ENCODE measurements around the gene BTBD1.
"Not testable (repeated sequence)": the region's sequence is repeated elsewhere in the genome, so short reads cannot be mapped to it uniquely, and the experiment has no call there.

The BTBD1 gene

DNA sequence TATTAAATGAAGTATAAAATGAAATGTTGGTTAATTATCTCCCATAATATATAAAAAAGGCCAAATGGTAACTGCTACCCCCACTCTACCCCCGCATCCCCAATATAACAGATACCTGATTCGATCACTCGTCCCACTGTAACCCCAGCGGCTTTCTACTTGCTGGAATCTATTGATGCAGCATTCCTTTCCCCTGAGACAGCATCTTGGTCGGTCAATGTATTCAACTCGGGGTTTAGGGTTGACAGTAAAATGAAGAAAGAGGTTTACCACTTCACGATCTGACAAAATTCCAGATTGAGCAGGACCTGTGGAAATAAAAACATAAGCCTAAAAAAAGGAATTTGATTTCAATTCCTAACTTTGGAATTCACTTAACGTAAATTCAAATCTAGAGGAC is 37.0 kb downstream of the BTBD1 start:
- no peaks in the 10 kb centered on the region for H3K4me1 ChIP-seq (ENCODE audit: control insufficient read depth in 1 of 2, insufficient read depth in 2 of 2, low read length in 2 of 2)
- peaks cover 5 to 38% of the 10 kb centered on the region in 2 donors for H3K36me3 ChIP-seq (ENCODE audit: control insufficient read depth in 1 of 2, insufficient read depth in 2 of 2, low read length in 2 of 2)
- H3K27ac ChIP-seq (ENCODE audit: low read depth, low read length) = no peak overlapping the region
- no peaks in the 10 kb centered on the region for H3K9me3 ChIP-seq (ENCODE audit: control insufficient read depth in 1 of 2, low read length in 2 of 2)
- H3K4me3 ChIP-seq (ENCODE audit: low read depth in 1 of 2, low read length in 2 of 2) = no peak overlapping the region
- no peaks in the 10 kb centered on the region for H3K27me3 ChIP-seq (ENCODE audit: control insufficient read depth in 1 of 2, insufficient read depth in 2 of 2, low read length in 2 of 2)
- H3K9ac ChIP-seq (ENCODE audit: low read depth in 1 of 2, low read length in 2 of 2) = no peak overlapping the region

DNA sequence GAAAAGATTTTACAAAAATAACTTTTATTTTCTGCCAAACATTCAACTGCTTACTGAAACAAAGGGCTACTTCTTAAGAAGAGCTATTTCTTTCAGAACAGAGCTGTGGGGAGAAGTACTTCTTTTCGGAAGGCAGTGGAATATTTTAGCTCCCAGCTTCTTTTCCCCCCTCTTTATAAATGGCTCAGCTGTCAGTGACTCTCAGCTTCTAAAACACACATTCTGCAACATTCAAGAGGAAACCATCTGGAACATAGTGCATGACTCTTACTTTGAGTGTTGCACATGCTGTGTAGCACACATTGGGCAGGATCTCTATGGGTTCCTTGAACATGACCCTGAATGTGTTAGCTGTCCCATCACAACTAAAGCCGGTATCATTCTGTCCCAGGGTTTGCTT is 48.6 kb downstream of the BTBD1 start:
- no peaks in the 10 kb centered on the region for H3K27me3 ChIP-seq (ENCODE audit: control insufficient read depth in 1 of 2, insufficient read depth in 2 of 2, low read length in 2 of 2)
- H3K9ac ChIP-seq (ENCODE audit: low read depth in 1 of 2, low read length in 2 of 2) = no peak overlapping the region
- no peaks in the 10 kb centered on the region for H3K4me1 ChIP-seq (ENCODE audit: control insufficient read depth in 1 of 2, insufficient read depth in 2 of 2, low read length in 2 of 2)
- H3K4me3 ChIP-seq (ENCODE audit: low read depth in 1 of 2, low read length in 2 of 2) = no peak overlapping the region
- H3K9me3 ChIP-seq (ENCODE audit: control insufficient read depth in 1 of 2, low read length in 2 of 2) = no peaks in the 10 kb centered on the region
- H3K27ac ChIP-seq (ENCODE audit: low read depth, low read length) = no peak overlapping the region
- peaks cover 27 to 33% of the 10 kb centered on the region in 2 donors for H3K36me3 ChIP-seq (ENCODE audit: control insufficient read depth in 1 of 2, insufficient read depth in 2 of 2, low read length in 2 of 2)

DNA sequence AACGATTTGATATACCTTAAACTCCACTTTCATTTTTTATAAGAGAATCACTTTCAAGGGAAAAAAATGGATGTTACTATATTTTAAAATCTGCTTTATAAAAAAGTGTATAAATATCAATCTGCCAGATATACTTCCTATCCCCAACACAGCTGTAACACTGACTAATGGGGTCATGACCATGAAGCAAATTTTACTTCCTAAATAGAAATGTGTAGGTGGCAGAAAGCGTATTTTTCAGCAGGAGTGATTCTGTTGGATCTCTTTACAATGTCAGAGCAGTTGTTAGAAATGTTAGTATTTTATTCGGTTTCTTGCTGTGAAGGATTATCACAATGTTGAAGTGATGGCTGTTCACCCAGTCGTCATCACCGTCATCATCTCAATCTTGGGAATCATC is 50.1 kb downstream of the BTBD1 start:
- H3K9me3 ChIP-seq (ENCODE audit: control insufficient read depth in 1 of 2, low read length in 2 of 2) = no peaks in the 10 kb centered on the region
- H3K27ac ChIP-seq (ENCODE audit: low read depth, low read length) = no peak overlapping the region
- H3K9ac ChIP-seq (ENCODE audit: low read depth in 1 of 2, low read length in 2 of 2) = no peak overlapping the region
- H3K27me3 ChIP-seq (ENCODE audit: control insufficient read depth in 1 of 2, insufficient read depth in 2 of 2, low read length in 2 of 2) = no peaks in the 10 kb centered on the region
- peaks cover 7 to 11% of the 10 kb centered on the region in 2 donors for H3K4me1 ChIP-seq (ENCODE audit: control insufficient read depth in 1 of 2, insufficient read depth in 2 of 2, low read length in 2 of 2)
- H3K36me3 ChIP-seq (ENCODE audit: control insufficient read depth in 1 of 2, insufficient read depth in 2 of 2, low read length in 2 of 2) = peaks cover 27 to 31% of the 10 kb centered on the region in 2 donors
- H3K4me3 ChIP-seq (ENCODE audit: low read depth in 1 of 2, low read length in 2 of 2) = no peak overlapping the region

DNA sequence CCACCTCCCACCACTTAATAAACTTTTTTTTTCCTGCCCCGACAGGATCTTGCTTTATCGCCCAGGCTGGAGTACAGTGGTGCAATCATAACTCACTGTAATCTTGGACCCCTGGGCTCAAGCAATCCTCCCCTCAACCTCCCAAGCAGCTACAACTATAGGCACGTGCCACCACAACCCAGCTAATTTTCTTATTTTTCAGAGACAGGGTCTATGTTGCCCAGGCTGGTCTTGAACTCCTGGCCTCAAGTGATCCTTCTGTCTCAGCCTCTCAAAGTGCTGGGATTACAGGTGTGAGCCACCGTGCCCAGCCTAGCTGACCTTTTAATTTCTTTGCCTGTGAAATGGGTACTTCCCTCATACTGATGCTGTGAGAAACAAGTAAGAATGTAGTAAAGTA is 51.7 kb downstream of the BTBD1 start:
- Histone ChIP-seq H3K4me1 (ENCODE audit: control insufficient read depth in 1 of 2, insufficient read depth in 2 of 2, low read length in 2 of 2) (peaks cover 14 to 18% of the 10 kb centered on the region in 2 donors), H3K9ac (ENCODE audit: low read depth in 1 of 2, low read length in 2 of 2) (no peak overlapping the region), H3K4me3 (ENCODE audit: low read depth in 1 of 2, low read length in 2 of 2) (no peak overlapping the region), H3K36me3 (ENCODE audit: control insufficient read depth in 1 of 2, insufficient read depth in 2 of 2, low read length in 2 of 2) (peaks cover 20 to 25% of the 10 kb centered on the region in 2 donors), H3K27me3 (ENCODE audit: control insufficient read depth in 1 of 2, insufficient read depth in 2 of 2, low read length in 2 of 2) (no peaks in the 10 kb centered on the region), H3K27ac (ENCODE audit: low read depth, low read length) (no peak overlapping the region), H3K9me3 (ENCODE audit: control insufficient read depth in 1 of 2, low read length in 2 of 2) (no peaks in the 10 kb centered on the region)

DNA sequence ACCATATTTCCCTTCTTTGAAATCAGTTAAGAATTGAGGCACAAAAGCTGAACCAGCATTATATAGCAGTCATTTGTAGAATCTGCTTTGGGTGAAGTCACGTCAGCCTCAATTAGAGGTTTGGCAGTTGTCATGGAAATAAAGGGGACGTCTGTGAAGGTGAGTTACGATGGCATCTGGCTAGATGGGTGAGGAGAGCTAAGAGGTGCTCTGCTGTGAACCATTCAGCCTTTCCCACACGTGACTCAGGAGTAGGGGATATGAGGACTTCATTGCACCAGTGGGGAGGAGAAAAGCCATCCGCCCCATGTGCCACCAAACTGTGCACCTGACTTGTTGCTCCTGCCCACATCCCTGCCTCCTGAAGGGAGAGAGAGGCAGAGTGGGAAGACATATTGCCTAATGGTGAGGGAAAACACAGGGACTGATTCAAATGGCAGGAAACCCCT is 52.8 kb downstream of the BTBD1 start:
- Histone ChIP-seq H3K27ac (ENCODE audit: low read depth, low read length) (no peak overlapping the region), H3K4me1 (ENCODE audit: control insufficient read depth in 1 of 2, insufficient read depth in 2 of 2, low read length in 2 of 2) (peaks cover 20 to 22% of the 10 kb centered on the region in 2 donors), H3K9ac (ENCODE audit: low read depth in 1 of 2, low read length in 2 of 2) (no peak overlapping the region), H3K9me3 (ENCODE audit: control insufficient read depth in 1 of 2, low read length in 2 of 2) (no peaks in the 10 kb centered on the region), H3K27me3 (ENCODE audit: control insufficient read depth in 1 of 2, insufficient read depth in 2 of 2, low read length in 2 of 2) (no peaks in the 10 kb centered on the region), H3K36me3 (ENCODE audit: control insufficient read depth in 1 of 2, insufficient read depth in 2 of 2, low read length in 2 of 2) (peaks cover 20 to 24% of the 10 kb centered on the region in 2 donors), H3K4me3 (ENCODE audit: low read depth in 1 of 2, low read length in 2 of 2) (no peak overlapping the region)

DNA sequence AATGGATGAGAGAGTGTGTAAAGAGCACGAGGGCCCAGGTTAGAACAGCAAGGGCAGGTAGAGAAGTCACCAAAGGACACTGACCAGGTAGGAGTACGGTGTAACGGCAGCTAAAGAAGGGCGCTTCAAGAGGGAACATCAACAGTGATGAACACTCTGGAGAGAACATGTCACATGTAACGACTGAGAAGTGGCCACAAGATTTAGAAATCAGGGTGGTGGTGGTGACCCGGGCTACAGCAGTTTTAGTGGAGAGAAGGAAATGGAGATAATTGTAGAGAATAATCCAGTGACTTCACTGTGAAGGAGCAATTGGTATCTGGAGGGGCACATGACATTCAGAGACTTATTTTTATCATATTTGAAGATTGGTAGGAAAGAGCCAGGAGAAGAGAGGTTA is 54.4 kb downstream of the BTBD1 start:
- Histone ChIP-seq H3K4me1 (ENCODE audit: control insufficient read depth in 1 of 2, insufficient read depth in 2 of 2, low read length in 2 of 2) (peaks cover 20 to 22% of the 10 kb centered on the region in 2 donors), H3K4me3 (ENCODE audit: low read depth in 1 of 2, low read length in 2 of 2) (peak overlapping the region in 1 of 2 donors; percentile 95), H3K36me3 (ENCODE audit: control insufficient read depth in 1 of 2, insufficient read depth in 2 of 2, low read length in 2 of 2) (peaks cover 21 to 22% of the 10 kb centered on the region in 2 donors), H3K27me3 (ENCODE audit: control insufficient read depth in 1 of 2, insufficient read depth in 2 of 2, low read length in 2 of 2) (no peaks in the 10 kb centered on the region), H3K27ac (ENCODE audit: low read depth, low read length) (no peak overlapping the region), H3K9me3 (ENCODE audit: control insufficient read depth in 1 of 2, low read length in 2 of 2) (no peaks in the 10 kb centered on the region), H3K9ac (ENCODE audit: low read depth in 1 of 2, low read length in 2 of 2) (peak overlapping the region in 1 of 2 donors; percentile 54)

DNA sequence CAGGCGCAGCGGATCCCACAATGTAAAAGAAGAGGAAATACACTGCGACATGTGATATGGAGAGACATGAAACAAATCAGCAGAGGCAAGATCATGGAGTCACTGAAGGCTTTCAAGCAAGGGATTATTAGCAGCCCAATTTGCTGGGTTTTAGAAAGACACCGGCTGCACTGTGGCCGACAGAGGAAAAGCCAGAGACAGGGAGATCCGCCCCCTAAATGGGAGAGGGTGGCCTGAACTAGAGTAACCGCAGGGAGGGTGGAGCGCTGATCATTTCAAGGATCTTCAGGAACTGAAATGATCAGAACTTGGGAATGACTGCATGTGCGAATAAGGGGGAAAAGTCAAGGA is 55.0 kb downstream of the BTBD1 start:
- H3K4me3 ChIP-seq (ENCODE audit: low read depth in 1 of 2, low read length in 2 of 2) = peak overlapping the region; percentile 95 to 97
- peaks cover 20 to 22% of the 10 kb centered on the region in 2 donors for H3K4me1 ChIP-seq (ENCODE audit: control insufficient read depth in 1 of 2, insufficient read depth in 2 of 2, low read length in 2 of 2)
- H3K27me3 ChIP-seq (ENCODE audit: control insufficient read depth in 1 of 2, insufficient read depth in 2 of 2, low read length in 2 of 2) = no peaks in the 10 kb centered on the region
- H3K9ac ChIP-seq (ENCODE audit: low read depth in 1 of 2, low read length in 2 of 2) = peak overlapping the region; percentile 54 to 91
- H3K36me3 ChIP-seq (ENCODE audit: control insufficient read depth in 1 of 2, insufficient read depth in 2 of 2, low read length in 2 of 2) = peaks cover 19 to 20% of the 10 kb centered on the region in 2 donors
- no peaks in the 10 kb centered on the region for H3K9me3 ChIP-seq (ENCODE audit: control insufficient read depth in 1 of 2, low read length in 2 of 2)
- peak overlapping the region; percentile 69 for H3K27ac ChIP-seq (ENCODE audit: low read depth, low read length)

DNA sequence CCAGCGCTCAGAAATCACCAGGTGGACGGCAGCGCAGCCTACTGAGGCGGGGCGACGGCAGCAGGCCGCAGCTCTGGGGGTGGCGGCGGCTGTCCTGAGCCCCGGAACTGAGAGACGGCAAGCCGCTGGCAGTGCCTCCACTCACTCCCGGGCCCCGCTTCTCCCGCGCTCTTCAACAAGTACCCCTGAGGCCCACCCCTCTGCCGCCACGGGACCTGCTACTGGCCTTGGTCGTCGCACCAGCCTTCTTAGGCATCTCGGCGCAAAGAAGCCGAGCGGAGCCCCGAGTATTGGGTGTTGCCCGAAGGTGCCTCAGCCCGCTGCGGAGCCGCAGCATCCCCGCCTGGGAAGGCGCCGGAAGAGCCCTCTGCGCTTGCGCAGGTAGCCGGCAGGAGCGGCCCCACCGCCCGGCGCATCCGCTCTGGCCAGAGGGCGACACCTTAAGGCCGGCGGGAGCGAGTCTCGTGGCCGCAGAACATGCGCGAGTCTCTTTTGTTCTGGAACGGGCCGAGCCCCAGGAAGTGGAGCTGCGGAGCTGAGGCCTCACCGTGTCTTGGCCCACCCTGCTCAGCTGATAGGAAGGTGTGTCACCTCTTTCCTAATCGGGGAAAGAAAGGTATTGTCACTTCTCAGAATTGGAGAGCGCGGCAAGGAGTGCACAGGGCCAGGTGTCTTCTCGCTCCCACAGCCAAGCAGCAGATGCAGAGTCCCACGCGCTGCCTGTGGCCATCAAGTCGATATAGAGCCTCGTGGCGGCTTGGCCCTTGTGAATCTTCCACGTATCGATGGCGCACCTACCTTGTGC is 55.6 kb downstream of the BTBD1 start, which contains the start of gene C15orf40:
Gene C15orf40, minus strand, starts transcription at position 369 of the 805 bp plus-strand sequence. Its CDS starts 32 bp downstream, at position 337.
- peak within 1 kb of the TSS; percentile 54 to 91 for H3K9ac ChIP-seq (ENCODE audit: low read depth in 1 of 2, low read length in 2 of 2)
- H3K4me3 ChIP-seq (ENCODE audit: low read depth in 1 of 2, low read length in 2 of 2) = peak within 1 kb of the TSS; percentile 95 to 97
- H3K27ac ChIP-seq (ENCODE audit: low read depth, low read length) = peak within 1 kb of the TSS; percentile 69
- H3K9me3 ChIP-seq (ENCODE audit: control insufficient read depth in 1 of 2, low read length in 2 of 2) = no peaks in the 10 kb centered on the region
- no peaks in the 10 kb centered on the region for H3K27me3 ChIP-seq (ENCODE audit: control insufficient read depth in 1 of 2, insufficient read depth in 2 of 2, low read length in 2 of 2)
- peaks cover 21 to 22% of the 10 kb centered on the region in 2 donors for H3K36me3 ChIP-seq (ENCODE audit: control insufficient read depth in 1 of 2, insufficient read depth in 2 of 2, low read length in 2 of 2)
- H3K4me1 ChIP-seq (ENCODE audit: control insufficient read depth in 1 of 2, insufficient read depth in 2 of 2, low read length in 2 of 2) = peaks cover 20 to 22% of the 10 kb centered on the region in 2 donors

DNA sequence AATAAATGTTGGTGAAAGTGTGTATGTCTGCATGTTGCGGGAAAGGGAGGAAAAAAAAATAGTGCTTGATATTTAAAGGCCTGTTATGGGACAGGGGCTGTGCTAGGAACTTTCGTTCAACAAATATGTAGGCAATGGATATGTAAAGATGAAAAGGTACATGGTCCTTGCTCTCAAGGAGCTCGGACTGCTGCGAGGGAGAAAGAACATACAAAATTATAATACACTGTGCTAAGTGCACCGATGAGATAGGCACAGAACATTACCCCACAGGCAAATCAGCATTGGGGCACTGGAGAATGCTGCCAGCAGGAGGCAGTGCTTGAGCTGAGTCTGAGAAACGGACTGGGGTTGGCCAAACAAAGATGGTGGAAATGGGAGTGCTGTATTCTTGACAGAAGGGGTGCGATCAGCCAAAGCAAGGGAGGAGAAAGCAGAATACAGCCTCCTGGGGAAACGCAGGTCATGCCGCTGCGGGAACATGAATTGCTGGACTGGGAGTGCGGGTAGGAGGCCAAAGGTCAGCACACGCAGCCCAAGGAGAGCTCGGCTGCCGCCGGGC is 56.3 kb downstream of the BTBD1 start:
- H3K9me3 ChIP-seq (ENCODE audit: control insufficient read depth in 1 of 2, low read length in 2 of 2) = no peaks in the 10 kb centered on the region
- peak overlapping the region; percentile 51 for H3K27ac ChIP-seq (ENCODE audit: low read depth, low read length)
- peaks cover 21 to 22% of the 10 kb centered on the region in 2 donors for H3K36me3 ChIP-seq (ENCODE audit: control insufficient read depth in 1 of 2, insufficient read depth in 2 of 2, low read length in 2 of 2)
- peaks cover 20 to 22% of the 10 kb centered on the region in 2 donors for H3K4me1 ChIP-seq (ENCODE audit: control insufficient read depth in 1 of 2, insufficient read depth in 2 of 2, low read length in 2 of 2)
- H3K27me3 ChIP-seq (ENCODE audit: control insufficient read depth in 1 of 2, insufficient read depth in 2 of 2, low read length in 2 of 2) = no peaks in the 10 kb centered on the region
- peak overlapping the region; percentile 54 to 91 for H3K9ac ChIP-seq (ENCODE audit: low read depth in 1 of 2, low read length in 2 of 2)
- H3K4me3 ChIP-seq (ENCODE audit: low read depth in 1 of 2, low read length in 2 of 2) = peak overlapping the region; percentile 95 to 97

DNA sequence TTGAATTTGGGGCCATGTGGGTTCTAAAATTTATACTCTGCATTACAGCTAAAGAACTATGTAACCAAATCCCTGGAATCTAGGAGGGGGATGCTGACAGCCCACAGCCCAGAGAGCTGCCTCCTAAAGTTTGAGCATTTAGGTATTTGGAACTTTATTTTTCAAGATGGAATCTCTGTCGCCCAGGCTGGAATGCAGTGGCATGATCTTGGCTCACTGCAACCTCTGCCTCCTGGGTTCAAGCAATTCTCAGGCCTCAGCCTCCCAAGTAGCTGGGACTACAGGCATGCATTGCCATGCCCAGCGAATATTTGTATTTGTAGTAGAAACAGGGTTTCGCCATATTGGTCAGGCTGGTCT is 66.4 kb downstream of the BTBD1 start:
- not testable (repeated sequence) for H3K9ac ChIP-seq (ENCODE audit: low read depth in 1 of 2, low read length in 2 of 2); H3K27ac ChIP-seq (ENCODE audit: low read depth, low read length); H3K27me3 ChIP-seq (ENCODE audit: control insufficient read depth in 1 of 2, insufficient read depth in 2 of 2, low read length in 2 of 2); H3K4me1 ChIP-seq (ENCODE audit: control insufficient read depth in 1 of 2, insufficient read depth in 2 of 2, low read length in 2 of 2); H3K4me3 ChIP-seq (ENCODE audit: low read depth in 1 of 2, low read length in 2 of 2); H3K9me3 ChIP-seq (ENCODE audit: control insufficient read depth in 1 of 2, low read length in 2 of 2)
- peaks cover 0 to 10% of the 10 kb centered on the region in 2 donors for H3K36me3 ChIP-seq (ENCODE audit: control insufficient read depth in 1 of 2, insufficient read depth in 2 of 2, low read length in 2 of 2)

Measured in duodenal mucosa (tissue), 2 donors.